GM12878 (cell line): Measurements from ENCODE around the gene SELENOH. TPM values are rescaled to one million over a fixed set of nuclear protein-coding genes. Genes with fewer than 3 reads are reported as not detected.

ENCODE experiments used
- ATAC-seq: fragments of 200-7000 bp; cut with Tn5 transposase; 3 replicates; pipeline ENCODE4 v1.9.1; 2020; ENCODE audit warnings: mild to moderate bottlenecking, moderate library complexity
- BruUV-seq: library from RNA; stranded (reverse); fragments of 400-500 nt; replicated peaks from 2 replicates; lab custom pipeline; 2021; lab: Mats Ljungman, UMichigan
- CTCF ChIA-PET: fragments of 300-600 bp; sonication (Branson Sonifier 250); formaldehyde crosslinking; extraction: SDS; loops from one replicate; lab custom pipeline; 2021; ENCODE audit warnings: inconsistent platforms; lab: Yijun Ruan, JAX
- POLR2A ChIA-PET: fragments of 350-600 bp; formaldehyde crosslinking; extraction: SDS; loops from one replicate; lab custom pipeline; 2021; ENCODE audit warnings: inconsistent platforms; lab: Charles Lee
- RAD21 ChIA-PET: fragments of 300-600 bp; sonication (Branson Sonifier 250); formaldehyde crosslinking; loops from one replicate; lab custom pipeline; 2023; ENCODE audit warnings: antibody characterized with exemption; ENCODE audit not compliant: unreplicated experiment; lab: Charles Lee
- SMC1A ChIA-PET: fragments of 300-600 bp; sonication (Branson Sonifier 250); formaldehyde crosslinking; loops from one replicate; lab custom pipeline; 2023; ENCODE audit not compliant: unreplicated experiment, uncharacterized antibody; lab: Charles Lee
- DNase-seq: peaks from one replicate; pipeline ENCODE4 v3.0.0-alpha.2; 2011; ENCODE audit warnings: low read depth, low spot score
- FAIRE-seq: peaks from 3 replicates; lab custom pipeline; 2011; peaks lifted over from hg19 to GRCh38; lab: Jason Lieb, UNC
- H2AFZ ChIP-seq: 2 replicates; pipeline ENCODE4 v1.6.0; 2011; ENCODE audit warnings: low read depth, low read length, control low read depth; ENCODE audit not compliant: control insufficient read depth
- H3K27ac ChIP-seq: 2 replicates; pipeline ENCODE4 v1.5.1; 2011; ENCODE audit warnings: control low read depth; ENCODE audit not compliant: control insufficient read depth, insufficient read depth
- H3K27me3 ChIP-seq, 2 experiments: replicated peaks in 1 of 2; 2 replicates each; pipeline versions ENCODE4 v1.6.0 to v1.6.1; 2011; ENCODE audit warnings: low read length in 1 of 2; ENCODE audit not compliant: control insufficient read depth in 2 of 2, insufficient read depth in 2 of 2
- H3K36me3 ChIP-seq, 2 experiments: 2 replicates each; pipeline ENCODE4 v1.5.1; 2011; ENCODE audit warnings: low read length in 1 of 2; ENCODE audit not compliant: control insufficient read depth in 2 of 2, insufficient read depth in 2 of 2
- H3K4me1 ChIP-seq: 2 replicates; pipeline ENCODE4 v1.6.1; 2011; ENCODE audit warnings: mild to moderate bottlenecking, low read length, moderate library complexity, mixed read lengths; ENCODE audit not compliant: control insufficient read depth, insufficient read depth
- H3K4me2 ChIP-seq: 2 replicates; pipeline ENCODE4 v1.6.0; 2011; ENCODE audit warnings: control low read depth; ENCODE audit not compliant: control insufficient read depth, insufficient read depth
- H3K4me3 ChIP-seq: fragments of 200-600 bp; sonication (generic); 2 replicates; pipeline ENCODE4 v1.5.1; 2016
- H3K79me2 ChIP-seq: 2 replicates; pipeline ENCODE4 v1.6.0; 2011; ENCODE audit warnings: low read length; ENCODE audit not compliant: control insufficient read depth, insufficient read depth
- H3K9ac ChIP-seq: 2 replicates; pipeline ENCODE4 v1.8.0; 2011; ENCODE audit warnings: low read length, control low read depth, mixed read lengths; ENCODE audit not compliant: control insufficient read depth, insufficient read depth
- H3K9me3 ChIP-seq: replicated peaks from 3 replicates; pipeline ENCODE4 v1.5.1; 2011; ENCODE audit warnings: mild to moderate bottlenecking, low read length; ENCODE audit not compliant: control insufficient read depth, insufficient read depth
- H4K20me1 ChIP-seq: 2 replicates; pipeline ENCODE4 v1.6.0; 2011; ENCODE audit not compliant: control insufficient read depth, insufficient read depth
- BACH1 ChIP-seq: fragments of 450-650 bp; IDR thresholded peaks from 2 replicates; pipeline ENCODE4 v1.6.1; 2017; ENCODE audit warnings: mild to moderate bottlenecking, borderline replicate concordance
- IKZF1 ChIP-seq: fragments of 450-650 bp; conservative IDR thresholded peaks from 2 replicates; pipeline ENCODE4 v1.6.1; 2017; ENCODE audit warnings: antibody characterized with exemption, mild to moderate bottlenecking
- NFYB ChIP-seq: IDR thresholded peaks from 2 replicates; pipeline ENCODE4 v1.6.1; 2011; ENCODE audit warnings: low read depth, mild to moderate bottlenecking, low read length, improper control_type of control experiment, moderate library complexity; ENCODE audit not compliant: insufficient read depth
- RAD51 ChIP-seq: fragments of 450-650 bp; IDR thresholded peaks from 2 replicates; pipeline ENCODE4 v1.6.1; 2016; ENCODE audit warnings: moderate library complexity, mild to moderate bottlenecking, inconsistent platforms
- SMC3 ChIP-seq: IDR thresholded peaks from 2 replicates; pipeline ENCODE4 v1.6.1; 2011; ENCODE audit warnings: low read length, improper control_type of control experiment, borderline replicate concordance
- SPI1 ChIP-seq: IDR thresholded peaks from 2 replicates; pipeline ENCODE4 v1.6.1; 2011; ENCODE audit warnings: low read depth, mild to moderate bottlenecking, low read length, moderate library complexity, borderline replicate concordance; ENCODE audit not compliant: insufficient read depth
- SREBF1 ChIP-seq: IDR thresholded peaks from 2 replicates; pipeline ENCODE4 v1.6.1; 2012; ENCODE audit warnings: mild to moderate bottlenecking, low read length
- SREBF2 ChIP-seq: IDR thresholded peaks from 2 replicates; pipeline ENCODE4 v1.6.1; 2012; ENCODE audit warnings: mild to moderate bottlenecking, low read length
- TCF3 ChIP-seq: IDR thresholded peaks from 2 replicates; pipeline ENCODE4 v1.6.1; 2012; ENCODE audit warnings: low read depth, mild to moderate bottlenecking, low read length, borderline replicate concordance; ENCODE audit not compliant: insufficient read depth
- TCF7 ChIP-seq: IDR thresholded peaks from 2 replicates; pipeline ENCODE4 v1.6.1; 2014; ENCODE audit warnings: antibody characterized with exemption, borderline replicate concordance
- ZBTB33 ChIP-seq: fragments of 450-650 bp; IDR thresholded peaks from 2 replicates; pipeline ENCODE4 v1.6.1; 2017; ENCODE audit warnings: mild to moderate bottlenecking
- ZBTB40 ChIP-seq: fragments of 450-650 bp; IDR thresholded peaks from 2 replicates; pipeline ENCODE4 v1.6.1; 2016; ENCODE audit warnings: mild to moderate bottlenecking, moderate library complexity, borderline replicate concordance
- ZNF274 ChIP-seq: IDR thresholded peaks from one replicate; pipeline ENCODE4 v1.8.0; 2011; ENCODE audit not compliant: insufficient read length, insufficient read depth
- ZZZ3 ChIP-seq: IDR thresholded peaks from 2 replicates; pipeline ENCODE4 v1.6.1; 2011; ENCODE audit warnings: low read depth; ENCODE audit not compliant: control insufficient read depth, insufficient read length
- WGBS: methylation state at CpG from one replicate; pipeline ENCODE4 v1.1.6; 2016; ENCODE audit warnings: low lambda C conversion rate; ENCODE audit not compliant: insufficient replicate concordance, insufficient coverage; ENCODE audit errors: missing lambda C conversion rate; 5-methylcytosine and 5-hydroxymethylcytosine counted together
- in situ Hi-C: fragments of 300-500 bp; cut with MboI; formaldehyde crosslinking; loops from 9 replicates; pipeline ENCODE4 v1.14.3; 2018; ENCODE audit warnings: mixed read lengths
- intact Hi-C: fragments of 100-400 bp; cut with micrococcal nuclease; formaldehyde crosslinking; loops from one replicate; pipeline ENCODE4 v1.14.2; 2022; ENCODE audit not compliant: unreplicated experiment
- polyA plus RNA-seq, 11 experiments: library from polyadenylated mRNA; depleted of rRNA in 4 of 11; unstranded in 6 of 11; stranded (reverse) in 5 of 11; fragments of >200 nt; fragmentation: Nextera tagmentation in 4 of 11; fragmentation: Illumina TruSeq in 1 of 11; extraction: Ambion mirVana in 4 of 11; extraction: Trizol in 1 of 11; gene quantifications; 1 replicate in 1 of 11; 2 replicates in 10 of 11; pipeline versions ENCODE4 v1.2.1 to v1.2.3, GENCODE V29; 2011 to 2016; ENCODE audit warnings: inconsistent platforms in 2 of 11, missing spikeins in 2 of 11, low read depth in 1 of 11
- total RNA-seq, 4 experiments: library from RNA; depleted of rRNA in 3 of 4; stranded (reverse); fragments of >200 nt in 3 of 4; fragmentation: Illumina TruSeq in 1 of 4; extraction: Trizol in 1 of 4; gene quantifications; 2 replicates each; pipeline versions ENCODE4 v1.2.1 to v1.2.3, GENCODE V29; 2013 to 2021
- TF ChIP-seq, protein P1 (sequence below): fragments of 150-350 bp; IDR thresholded peaks from 2 replicates; pipeline ENCODE4 v1.6.1; 2014; ENCODE audit warnings: mild to moderate bottlenecking, low read depth, low read length

The SELENOH gene
- total and polyA plus RNA-seq, 10 of the 15 experiments (the other 5 are each of a cell fraction or from before 2014, with no cell fraction given): 20.3 to 458 (median 200) TPM

DNA sequence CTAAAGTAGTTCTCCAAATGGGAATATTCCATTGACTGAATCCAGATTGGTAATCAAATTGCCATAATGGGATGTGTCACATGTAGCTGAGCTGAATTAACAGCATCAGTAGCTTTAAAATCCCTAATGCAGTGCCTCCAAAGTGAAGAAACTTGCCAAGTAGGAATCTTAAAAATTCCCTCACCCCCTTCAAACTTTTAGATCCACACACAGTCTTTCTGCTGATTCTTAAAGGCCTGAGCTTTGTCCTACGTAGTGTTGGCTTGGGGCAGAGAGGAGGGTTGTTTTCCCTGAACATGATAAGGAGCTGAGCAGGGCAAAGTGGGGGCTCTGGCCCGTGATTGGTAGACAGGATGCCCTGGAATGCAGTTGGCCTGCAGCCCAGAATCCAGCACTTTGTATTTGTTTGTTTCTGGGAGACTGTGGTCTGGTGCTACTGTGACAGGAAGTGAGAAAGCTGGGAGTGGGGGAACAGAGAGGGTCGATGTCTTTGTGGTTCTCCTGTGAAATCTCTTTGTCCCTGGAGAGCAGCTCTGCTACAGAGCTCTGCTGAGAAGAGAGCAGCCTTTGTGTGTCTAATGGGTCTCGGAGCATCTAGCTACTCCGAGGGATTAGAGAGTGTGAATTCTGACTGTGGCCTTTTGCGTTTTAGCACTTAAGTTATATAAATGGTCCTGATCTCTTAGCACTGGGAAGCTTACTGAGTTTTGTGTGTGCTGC is 37.2 kb downstream of the SELENOH start:
- ChIA-PET CTCF (interaction anchor here (1.1 to 10.8 kb wide), 8 partner anchors 9 to 210 kb away, joined by 3 to 69 read pairs (median 4); partner anchors contain the start of genes BTBD18 and CTNND1), SMC1A (interaction anchor here (0.9 to 11.7 kb wide), 6 partner anchors 10 to 247 kb away, joined by 3 to 117 read pairs (median 7); partner anchors contain the start of genes CTNND1 and SELENOH), RAD21 (interaction anchor here (1.2 to 7.8 kb wide), 3 partner anchors 10 to 21 kb away, joined by 4 to 41 read pairs (median 9); no protein-coding TSS in a partner anchor), POLR2A (interaction anchor here (1.1 to 10.7 kb wide), 4 partner anchors 10 to 37 kb away, joined by 4 to 110 read pairs (median 8); partner anchors contain the start of genes CTNND1 and SELENOH)
- H3K9ac ChIP-seq: no peak overlapping the region
- peaks cover 0 to 6% of the 10 kb centered on the region in 2 experiments; a peak in 1 of 4 replicates for H3K36me3 ChIP-seq
- WGBS: 79% methylated on average over 6 of the region's 6 CpGs
- DNase-seq (no peak), ATAC-seq (peak; percentile 31), FAIRE-seq (no peak)
- 0 out of 2 replicates have a peak overlapping the region, but pooled peaks have one; percentile 24 for H3K4me3 ChIP-seq
- BruUV-seq: no TSS peak
- no peak overlapping the region for H3K27ac ChIP-seq
- no peak overlapping the region for H2AFZ ChIP-seq
- in situ Hi-C loops: no loop called here
- peaks cover 86% of the 10 kb centered on the region for H3K79me2 ChIP-seq
- intact Hi-C loops: no loop called here
- H3K4me1 ChIP-seq: peaks cover 13% of the 10 kb centered on the region
- H3K9me3 ChIP-seq: no peaks in the 10 kb centered on the region
- no peaks in the 10 kb centered on the region for H3K27me3 ChIP-seq
- 0 out of 2 replicates have a peak overlapping the region, but pooled peaks have one; percentile 11 for H3K4me2 ChIP-seq
- no peaks in the 10 kb centered on the region for H4K20me1 ChIP-seq
- no peak for TF ChIP-seq TCF3
- no peak for TF ChIP-seq ZBTB40
- TF ChIP-seq BACH1: no peak
- TF ChIP-seq ZNF274: no peak
- TF ChIP-seq SREBF2: no peak
- TF ChIP-seq, protein P1, sequence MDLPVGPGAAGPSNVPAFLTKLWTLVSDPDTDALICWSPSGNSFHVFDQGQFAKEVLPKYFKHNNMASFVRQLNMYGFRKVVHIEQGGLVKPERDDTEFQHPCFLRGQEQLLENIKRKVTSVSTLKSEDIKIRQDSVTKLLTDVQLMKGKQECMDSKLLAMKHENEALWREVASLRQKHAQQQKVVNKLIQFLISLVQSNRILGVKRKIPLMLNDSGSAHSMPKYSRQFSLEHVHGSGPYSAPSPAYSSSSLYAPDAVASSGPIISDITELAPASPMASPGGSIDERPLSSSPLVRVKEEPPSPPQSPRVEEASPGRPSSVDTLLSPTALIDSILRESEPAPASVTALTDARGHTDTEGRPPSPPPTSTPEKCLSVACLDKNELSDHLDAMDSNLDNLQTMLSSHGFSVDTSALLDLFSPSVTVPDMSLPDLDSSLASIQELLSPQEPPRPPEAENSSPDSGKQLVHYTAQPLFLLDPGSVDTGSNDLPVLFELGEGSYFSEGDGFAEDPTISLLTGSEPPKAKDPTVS: no peak
- TF ChIP-seq NFYB: 0 out of 2 replicates have a peak, but pooled peaks have one; percentile 17
- TF ChIP-seq IKZF1: peak; percentile 63
- TF ChIP-seq SMC3: no peak
- no peak for TF ChIP-seq TCF7
- TF ChIP-seq SREBF1: no peak
- TF ChIP-seq SPI1: peak; percentile 67; the same call in 1 of the 2 replicates
- TF ChIP-seq ZZZ3: no peak
- no peak for TF ChIP-seq ZBTB33
- TF ChIP-seq RAD51: no peak
